Activated CD4-positive, alpha-beta T cell treated with anti-CD3 and anti-CD28 coated beads for 1 hour (primary cell): ENCODE results near the gene BST2.
A peak's percentile ranks its signal among the peaks of the same experiment; 100 is the strongest.
"Not testable (repeated sequence)": the region's sequence is repeated elsewhere in the genome, so short reads cannot be mapped to it uniquely, and the experiment has no call there.

ENCODE experiments used
- DNase-seq: peaks from one replicate; pipeline ENCODE4 v3.0.0-alpha.2; 2020

BST2 gene

DNA sequence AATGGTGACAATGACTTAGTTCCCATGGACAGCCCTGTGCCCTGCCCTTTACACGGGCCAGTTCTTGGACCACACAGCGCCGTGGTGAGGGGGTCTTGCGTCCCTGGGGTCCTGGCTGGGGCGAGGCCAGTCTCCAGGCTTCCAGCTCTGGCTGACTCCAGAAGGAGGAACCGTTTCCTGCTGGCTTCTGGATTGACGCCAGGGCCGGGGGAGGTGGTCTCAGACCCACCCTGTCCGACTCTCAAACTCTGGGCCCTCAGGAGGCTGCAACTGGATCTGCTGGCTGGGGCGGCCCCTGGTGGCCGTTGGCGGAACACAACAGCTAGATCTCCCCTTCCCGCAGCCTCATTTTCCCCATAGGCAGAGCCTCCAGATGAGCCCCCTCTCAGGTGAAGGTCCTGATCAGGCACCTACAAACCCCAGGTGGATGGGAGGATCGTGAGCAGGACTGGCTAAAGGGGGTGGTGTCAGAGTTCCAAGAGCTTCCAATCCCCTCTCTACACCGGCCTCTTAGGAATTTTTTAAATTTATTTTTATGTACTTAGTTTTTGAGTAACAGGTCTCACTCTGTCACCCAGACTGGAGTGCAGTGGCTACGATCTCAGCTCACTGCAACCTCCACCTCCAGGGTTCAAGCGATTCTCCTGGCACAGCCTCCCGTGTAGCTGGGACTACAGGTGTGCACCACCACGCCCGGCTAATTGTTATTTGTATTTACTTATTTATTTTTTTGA, 19.4 kb downstream of the BST2 start:
- peak; percentile 53 for DNase-seq

DNA sequence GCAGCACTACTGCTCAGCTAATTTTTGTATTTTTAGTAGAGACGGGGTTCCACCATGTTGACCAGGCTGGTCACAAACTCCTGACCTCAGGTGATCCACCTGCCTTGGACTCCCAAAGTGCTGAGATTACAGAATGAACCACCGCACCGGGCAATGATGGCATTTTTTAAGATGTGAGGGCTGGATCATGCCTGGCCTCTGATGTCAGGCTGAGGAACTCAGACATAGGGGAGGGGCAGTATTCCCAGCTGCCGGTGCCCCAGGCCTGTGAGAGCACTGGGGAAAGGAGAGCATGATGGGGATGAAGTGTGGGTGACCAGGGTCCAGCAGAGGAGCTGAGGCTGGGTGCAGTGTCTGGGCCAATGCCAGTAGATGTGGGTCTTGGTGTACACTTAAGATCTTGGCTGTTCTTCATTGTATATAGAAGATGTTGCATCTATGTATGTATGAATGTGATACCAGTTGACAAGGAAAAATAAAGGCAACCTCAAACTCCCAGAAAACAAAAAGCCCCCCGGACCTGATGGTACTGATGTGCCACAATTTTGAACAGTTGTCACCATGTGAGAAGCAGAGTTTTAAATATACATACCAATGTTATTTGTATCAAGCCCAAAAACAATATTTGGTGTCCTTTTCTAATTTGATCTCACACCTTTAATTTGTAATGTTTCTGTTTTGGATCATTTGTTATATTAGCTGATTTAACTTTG, 24.8 kb downstream of the BST2 start:
- DNase-seq = no peak

- DNase-seq = no peak
Observed at GRCh38 chr19:17379221-17379631, 26.2 kb downstream of the BST2 start.

- no peak for DNase-seq
Observed at GRCh38 chr19:17378271-17378670, 27.2 kb downstream of the BST2 start.

- DNase-seq = no peak
Observed at GRCh38 chr19:17376935-17377600, 28.4 kb downstream of the BST2 start, which contains the start of gene PLVAP. Gene PLVAP, minus strand, starts transcription at chr19:17377342. Its CDS starts 54 bp downstream, at chr19:17377288.

DNA sequence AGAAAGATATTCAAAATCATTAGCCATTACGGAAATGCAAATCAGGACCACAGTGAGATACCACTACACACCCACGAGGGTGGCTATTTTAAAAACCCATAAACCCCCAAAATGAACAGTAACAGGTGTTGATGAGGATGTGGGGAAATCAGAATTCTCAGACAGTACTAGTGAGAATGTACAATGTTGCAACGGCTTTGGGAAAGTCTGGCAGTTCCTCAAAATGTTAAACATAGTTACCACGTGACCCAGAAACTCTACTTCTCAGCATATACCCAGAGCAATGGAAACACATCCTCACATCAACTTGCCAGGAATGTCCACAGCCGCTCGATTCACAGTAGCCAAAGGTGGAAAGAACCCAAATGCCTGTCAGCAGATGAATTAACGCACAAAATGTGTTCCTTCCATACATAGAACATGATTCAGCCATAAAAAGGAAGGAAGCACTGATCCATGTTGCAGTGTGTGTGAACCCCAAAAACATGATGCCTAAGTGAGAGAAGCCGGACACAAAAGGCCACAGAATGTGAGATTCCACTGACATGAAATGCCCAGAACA, 35.3 kb downstream of the BST2 start:
- DNase-seq = no peak

- DNase-seq = no peak
Observed at GRCh38 chr19:17365361-17365760, 40.1 kb downstream of the BST2 start.

DNA sequence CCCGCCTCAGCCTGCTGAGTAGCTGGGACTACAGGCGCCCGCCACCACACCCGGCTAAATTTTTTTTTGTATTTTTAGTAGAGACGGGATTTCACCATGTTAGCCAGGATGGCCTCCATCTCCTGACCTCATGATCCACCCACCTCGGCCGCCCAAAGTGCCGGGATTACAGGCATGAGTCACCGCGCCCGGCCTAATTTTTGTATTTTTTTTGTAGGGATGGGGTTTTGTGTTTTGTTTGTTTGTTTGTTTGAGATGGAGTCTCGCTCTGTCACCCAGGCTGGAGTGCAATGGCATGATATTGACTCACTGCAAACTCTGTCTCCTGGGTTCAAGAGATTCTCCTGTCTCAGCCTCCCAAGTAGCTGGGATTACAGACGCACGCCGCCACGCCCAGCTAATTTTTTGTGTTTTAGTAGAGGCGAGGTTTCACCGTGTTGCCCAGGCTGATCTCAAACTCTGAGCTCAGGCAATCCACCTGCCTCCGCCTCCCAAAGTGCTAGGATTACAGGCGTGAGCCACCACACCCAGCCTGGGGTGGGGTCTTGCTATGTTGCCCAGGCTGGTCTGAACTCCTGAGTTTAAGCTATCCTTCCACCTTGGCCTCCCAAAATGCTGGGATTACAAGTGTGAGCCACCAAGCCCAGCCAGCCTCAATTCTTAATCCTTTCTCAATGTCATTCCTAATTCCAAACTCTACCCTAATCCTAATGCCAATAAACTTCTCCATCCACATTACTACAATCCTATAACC, 41.4 kb downstream of the BST2 start:
- DNase-seq = not testable (repeated sequence)

DNA sequence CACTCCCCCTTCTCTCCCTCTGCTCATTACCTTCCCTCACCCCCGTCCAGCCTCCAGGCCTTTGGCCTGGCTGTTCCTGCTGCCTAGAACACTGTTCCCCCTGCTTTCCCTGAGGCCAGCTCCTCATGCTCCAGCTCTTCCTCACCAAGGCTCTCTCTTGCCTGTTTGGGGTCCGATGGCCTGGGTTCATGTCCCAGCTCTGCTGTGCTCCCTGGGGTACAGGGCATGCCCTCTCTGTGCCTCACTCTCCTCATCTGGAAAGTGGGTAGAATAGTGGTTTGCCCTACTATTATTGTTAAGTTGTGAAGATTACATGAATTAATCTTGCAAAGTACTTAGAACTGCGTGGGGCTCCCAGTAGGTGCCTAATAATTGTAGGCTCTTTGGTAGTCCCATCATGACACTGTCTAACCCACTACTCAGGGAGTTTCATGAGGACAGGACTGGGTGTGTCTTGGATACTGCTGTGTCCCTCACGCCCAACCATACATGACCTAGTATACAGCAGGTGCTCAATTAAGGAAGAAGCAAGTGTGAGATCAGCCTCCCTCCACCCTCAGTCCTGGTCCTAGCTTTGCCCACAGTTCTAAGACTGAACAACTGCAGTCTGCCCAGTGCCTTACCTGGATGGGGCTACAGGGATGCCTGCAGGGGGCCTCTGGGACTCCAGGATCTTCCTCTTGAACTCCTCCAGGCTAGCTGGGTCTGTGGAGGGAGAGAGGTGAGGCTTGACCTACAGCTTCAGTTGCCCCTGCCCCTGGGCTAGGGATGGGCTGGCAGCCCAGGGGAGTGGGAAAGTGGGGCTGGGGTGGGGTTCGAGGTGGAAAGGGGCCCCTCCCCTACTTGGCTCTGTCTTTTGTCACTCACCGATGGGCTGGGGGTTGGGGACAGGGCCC, 45.3 kb downstream of the BST2 start:
- no peak for DNase-seq

DNA sequence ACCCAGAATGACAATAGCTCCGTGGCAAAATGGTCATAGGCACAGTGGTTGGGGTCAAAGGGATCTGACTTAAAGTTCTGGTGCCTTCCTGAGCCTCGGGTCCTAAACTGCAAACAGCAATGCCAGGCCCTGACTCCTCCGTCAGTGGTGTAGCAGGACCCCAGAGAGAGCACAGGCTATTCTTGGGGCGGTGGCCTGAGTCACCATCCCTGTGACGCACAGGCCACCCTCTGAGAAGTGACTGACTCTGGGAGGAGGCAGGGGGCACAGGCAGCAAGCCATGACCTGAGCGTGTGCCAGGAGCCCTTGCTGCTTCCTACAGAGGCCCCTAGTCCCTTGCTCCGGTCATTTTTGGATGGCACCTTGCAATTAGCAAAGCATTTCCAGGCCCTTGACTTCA, 47.0 kb downstream of the BST2 start:
- no peak for DNase-seq

GRCh38 chr19:17357724-17358123, 47.7 kb downstream of the BST2 start:
- DNase-seq = no peak

DNA sequence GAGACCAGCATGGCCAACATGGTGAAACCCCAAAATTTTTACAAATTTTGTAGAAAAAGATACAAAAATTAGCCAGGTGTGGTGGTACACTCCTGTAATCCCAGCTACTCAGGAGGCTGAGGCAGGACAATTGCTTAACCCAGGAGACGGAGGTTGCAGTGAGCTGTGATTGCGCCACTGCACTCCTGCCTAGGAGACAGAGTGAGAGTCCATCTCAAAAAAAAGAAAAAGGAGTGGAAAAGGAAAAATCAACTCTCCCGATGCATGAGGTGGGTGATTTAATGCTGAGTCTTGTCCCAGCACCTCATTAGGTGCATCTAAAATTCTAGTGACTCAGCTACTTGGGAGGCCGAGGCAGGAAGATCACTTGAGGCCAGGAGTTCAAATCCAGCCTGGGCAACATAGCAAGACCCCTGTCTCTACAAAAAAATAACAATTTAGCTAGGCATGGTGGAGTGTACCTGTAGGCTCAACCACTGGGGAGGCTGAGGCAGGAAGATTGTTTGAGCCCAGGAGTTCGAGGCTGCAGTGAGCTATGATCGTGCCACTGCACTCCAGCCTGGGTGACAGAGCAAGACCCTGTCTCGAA, 48.3 kb downstream of the BST2 start:
- DNase-seq = no peak

DNA sequence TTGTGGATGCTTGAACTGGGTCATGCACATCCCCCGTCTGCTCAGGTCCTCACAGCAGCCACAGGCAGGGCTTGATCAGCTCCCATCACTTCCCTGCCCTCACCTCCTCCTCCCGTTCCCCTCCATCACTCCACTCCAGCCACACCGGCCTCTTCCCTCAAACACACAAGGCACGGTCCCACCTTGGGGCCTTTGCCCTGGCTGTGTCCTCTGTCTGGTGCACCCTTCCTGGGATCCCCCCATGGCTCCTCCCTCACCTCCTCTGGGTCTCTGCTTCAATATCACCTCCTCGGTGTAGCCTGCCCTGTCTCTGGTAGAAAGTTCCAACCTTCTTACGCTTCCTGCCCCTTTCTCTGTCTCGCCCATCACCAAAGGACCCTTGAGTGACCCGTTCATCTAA, 52.0 kb downstream of the BST2 start:
- DNase-seq = no peak
